ENCODE measurements around the gene PTCSC3.
"Not testable (repeated sequence)": the region's sequence is repeated elsewhere in the genome, so short reads cannot be mapped to it uniquely, and the experiment has no call there.

Gene PTCSC3

GRCh38 chr14:36111822-36112583 is 64.5 kb downstream of the PTCSC3 start:
- no peak for DNase-seq (ENCODE audit: extremely low read depth, low read depth)
- no peak for TF ChIP-seq CTCF (IDR thresholded peaks at IDR 0.05; ENCODE audit: low read depth, low read length)

- DNase-seq (ENCODE audit: extremely low read depth, low read depth): no peak
- no peak for TF ChIP-seq CTCF (IDR thresholded peaks at IDR 0.05; ENCODE audit: low read depth, low read length)
These were observed 71.1 kb downstream of the PTCSC3 start for GRCh38 chr14:36105401-36105800.

GRCh38 chr14:36104258-36104657 is 72.3 kb downstream of the PTCSC3 start:
- not testable (repeated sequence) for DNase-seq (ENCODE audit: extremely low read depth, low read depth)

GRCh38 chr14:36099619-36100018 is 76.9 kb downstream of the PTCSC3 start:
- no peak for DNase-seq (ENCODE audit: extremely low read depth, low read depth)
- TF ChIP-seq CTCF (IDR thresholded peaks at IDR 0.05; ENCODE audit: low read depth, low read length): no peak

GRCh38 chr14:36097356-36097755 is 79.2 kb downstream of the PTCSC3 start:
- TF ChIP-seq CTCF (IDR thresholded peaks at IDR 0.05; ENCODE audit: low read depth, low read length): no peak
- DNase-seq (ENCODE audit: extremely low read depth, low read depth): no peak

GRCh38 chr14:36096090-36096489 is 80.4 kb downstream of the PTCSC3 start:
- no peak for TF ChIP-seq CTCF (IDR thresholded peaks at IDR 0.05; ENCODE audit: low read depth, low read length)
- DNase-seq (ENCODE audit: extremely low read depth, low read depth): no peak

- no peak for TF ChIP-seq CTCF (IDR thresholded peaks at IDR 0.05; ENCODE audit: low read depth, low read length)
- DNase-seq (ENCODE audit: extremely low read depth, low read depth): no peak
These were observed 81.6 kb downstream of the PTCSC3 start for GRCh38 chr14:36094963-36095362.

GRCh38 chr14:36091096-36091495 is 85.4 kb downstream of the PTCSC3 start:
- DNase-seq (ENCODE audit: extremely low read depth, low read depth): peak; percentile 72
- TF ChIP-seq CTCF (IDR thresholded peaks at IDR 0.05; ENCODE audit: low read depth, low read length): no peak

Measured in AG09319 (cell line).